Mucosa of rectum (tissue), 2 donors: Measurements from ENCODE around the gene GAS6.

Source experiments
- H3K27ac ChIP-seq, 2 donors: one replicate each; pipeline ENCODE4 v1.7.0; 2013; ENCODE audit warnings: inconsistent platforms in 2 of 2, low read depth in 2 of 2, low read length in 2 of 2
- H3K27me3 ChIP-seq, 2 donors: one replicate each; pipeline ENCODE4 v1.7.0; 2013; ENCODE audit warnings: low read length in 2 of 2; ENCODE audit not compliant: control insufficient read depth in 2 of 2, insufficient read depth in 2 of 2
- H3K36me3 ChIP-seq, 2 donors: one replicate each; pipeline ENCODE4 v1.7.0; 2013; ENCODE audit warnings: low read length in 2 of 2; ENCODE audit not compliant: control insufficient read depth in 2 of 2, insufficient read depth in 2 of 2
- H3K4me1 ChIP-seq, 2 donors: one replicate each; pipeline ENCODE4 v1.7.0; 2013; ENCODE audit warnings: low read length in 2 of 2, mild to moderate bottlenecking in 1 of 2; ENCODE audit not compliant: control insufficient read depth in 2 of 2, insufficient read depth in 2 of 2
- H3K4me3 ChIP-seq, 2 donors: one replicate each; pipeline ENCODE4 v1.7.0; 2013; ENCODE audit warnings: low read length in 2 of 2
- H3K9ac ChIP-seq, 2 donors: one replicate each; pipeline ENCODE4 v1.7.0; 2013; ENCODE audit warnings: low read length in 2 of 2, low read depth in 1 of 2, mild to moderate bottlenecking in 1 of 2
- H3K9me3 ChIP-seq, 2 donors: one replicate each; pipeline ENCODE4 v1.7.0; 2013; ENCODE audit warnings: low read length in 2 of 2; ENCODE audit not compliant: control insufficient read depth in 2 of 2
- donor health status: healthy.
- donor health status: Normal muscosa, but diverticular disease.

Gene GAS6

GRCh38 chr13:113902986-113903775 lies 39.3 kb upstream of the GAS6 start:
- Histone ChIP-seq H3K27me3 (no peaks in the 10 kb centered on the region), H3K27ac (no peak overlapping the region), H3K36me3 (no peaks in the 10 kb centered on the region), H3K4me1 (peaks cover 0 to 4% of the 10 kb centered on the region in 2 donors), H3K9ac (no peak overlapping the region), H3K4me3 (no peak overlapping the region), H3K9me3 (no peaks in the 10 kb centered on the region)

GRCh38 chr13:113902481-113902880 lies 38.6 kb upstream of the GAS6 start:
- Histone ChIP-seq H3K9ac (no peak overlapping the region), H3K4me3 (no peak overlapping the region), H3K27me3 (no peaks in the 10 kb centered on the region), H3K4me1 (no peaks in the 10 kb centered on the region), H3K36me3 (no peaks in the 10 kb centered on the region), H3K9me3 (no peaks in the 10 kb centered on the region), H3K27ac (no peak overlapping the region)

GRCh38 chr13:113901642-113902041 lies 37.8 kb upstream of the GAS6 start:
- Histone ChIP-seq H3K36me3 (no peaks in the 10 kb centered on the region), H3K27me3 (no peaks in the 10 kb centered on the region), H3K4me1 (no peaks in the 10 kb centered on the region), H3K27ac (no peak overlapping the region), H3K9ac (no peak overlapping the region), H3K9me3 (no peaks in the 10 kb centered on the region), H3K4me3 (no peak overlapping the region)

GRCh38 chr13:113901231-113901630 lies 37.4 kb upstream of the GAS6 start:
- Histone ChIP-seq H3K27me3 (no peaks in the 10 kb centered on the region), H3K4me3 (no peak overlapping the region), H3K36me3 (no peaks in the 10 kb centered on the region), H3K27ac (no peak overlapping the region), H3K9ac (no peak overlapping the region), H3K9me3 (no peaks in the 10 kb centered on the region), H3K4me1 (no peaks in the 10 kb centered on the region)

GRCh38 chr13:113900646-113901045 lies 36.8 kb upstream of the GAS6 start:
- H3K27ac ChIP-seq, result no peak overlapping the region
- H3K4me3 ChIP-seq, result no peak overlapping the region
- no peaks in the 10 kb centered on the region for H3K4me1 ChIP-seq
- no peaks in the 10 kb centered on the region for H3K9me3 ChIP-seq
- H3K27me3 ChIP-seq, result no peaks in the 10 kb centered on the region
- H3K9ac ChIP-seq, result no peak overlapping the region
- no peaks in the 10 kb centered on the region for H3K36me3 ChIP-seq

- Histone ChIP-seq H3K36me3 (no peaks in the 10 kb centered on the region), H3K27ac (no peak overlapping the region), H3K4me3 (no peak overlapping the region), H3K27me3 (no peaks in the 10 kb centered on the region), H3K4me1 (no peaks in the 10 kb centered on the region), H3K9ac (no peak overlapping the region), H3K9me3 (no peaks in the 10 kb centered on the region)
Observed at GRCh38 chr13:113898391-113898790, 34.5 kb upstream of the GAS6 start.

GRCh38 chr13:113897966-113898365 lies 34.1 kb upstream of the GAS6 start:
- H3K27me3 ChIP-seq, result no peaks in the 10 kb centered on the region
- H3K27ac ChIP-seq, result no peak overlapping the region
- no peaks in the 10 kb centered on the region for H3K4me1 ChIP-seq

GRCh38 chr13:113897161-113897560 lies 33.3 kb upstream of the GAS6 start:
- no peak overlapping the region for H3K27ac ChIP-seq
- H3K36me3 ChIP-seq, result no peaks in the 10 kb centered on the region
- no peak overlapping the region for H3K4me3 ChIP-seq

More at GRCh38 chr13:113897966-113898365, 34.1 kb upstream of the GAS6 start:
- Histone ChIP-seq H3K9ac (no peak overlapping the region), H3K9me3 (no peaks in the 10 kb centered on the region), H3K4me3 (no peak overlapping the region), H3K36me3 (no peaks in the 10 kb centered on the region)

GRCh38 chr13:113895436-113895835 lies 31.6 kb upstream of the GAS6 start:
- H3K4me1 ChIP-seq, result no peaks in the 10 kb centered on the region
- no peak overlapping the region for H3K4me3 ChIP-seq
- no peaks in the 10 kb centered on the region for H3K27me3 ChIP-seq
- no peaks in the 10 kb centered on the region for H3K36me3 ChIP-seq
- H3K9ac ChIP-seq, result no peak overlapping the region
- H3K9me3 ChIP-seq, result no peaks in the 10 kb centered on the region
- H3K27ac ChIP-seq, result no peak overlapping the region

More at GRCh38 chr13:113897161-113897560, 33.3 kb upstream of the GAS6 start:
- H3K9ac ChIP-seq, result no peak overlapping the region
- no peaks in the 10 kb centered on the region for H3K27me3 ChIP-seq
- no peaks in the 10 kb centered on the region for H3K9me3 ChIP-seq
- H3K4me1 ChIP-seq, result no peaks in the 10 kb centered on the region

- Histone ChIP-seq H3K27ac (no peak overlapping the region), H3K4me3 (no peak overlapping the region)
Observed at GRCh38 chr13:113890774-113891480, 27.1 kb upstream of the GAS6 start.

More at GRCh38 chr13:113890774-113891480, 27.1 kb upstream of the GAS6 start:
- Histone ChIP-seq H3K4me1 (no peaks in the 10 kb centered on the region), H3K36me3 (no peaks in the 10 kb centered on the region), H3K9ac (no peak overlapping the region), H3K9me3 (no peaks in the 10 kb centered on the region), H3K27me3 (no peaks in the 10 kb centered on the region)
